SK-N-MC (cell line): ENCODE measurements around the gene MAML3.

ENCODE experiments used
- EZH2 ChIP-seq: fragments of 200-600 bp; sonication (generic); IDR thresholded peaks from one replicate; pipeline ENCODE4 v1.6.1; 2017; ENCODE audit warnings: antibody characterized with exemption
- FOXP2 ChIP-seq: optimal IDR thresholded peaks from 2 replicates; pipeline ENCODE3; 2011; ENCODE audit warnings: mild to moderate bottlenecking, moderate library complexity; ENCODE audit not compliant: insufficient read depth; ENCODE audit errors: extremely low read length, control extremely low read depth
- POLR2AphosphoS5 ChIP-seq: IDR thresholded peaks from 2 replicates; pipeline ENCODE4 v1.6.1; 2012; ENCODE audit warnings: mild to moderate bottlenecking, low read depth, low read length, borderline replicate concordance

GRCh38 chr4:139889901-139890300 is 264.1 kb downstream of the MAML3 start:
- TF ChIP-seq EZH2 (no peak), POLR2AphosphoS5 (no peak), FOXP2 (no peak)
